Esophagus squamous epithelium (tissue), 4 donors: ENCODE data around the gene PKN1.

Source experiments
- POLR2A ChIP-seq, 4 donors: fragments of 450-650 bp; IDR thresholded peaks; one replicate each; pipeline ENCODE4 v1.6.1; 2017; ENCODE audit warnings: antibody characterized with exemption in 4 of 4, mild to moderate bottlenecking in 4 of 4, moderate library complexity in 3 of 4
- TF ChIP-seq, protein P1 (sequence below), 6 experiments: fragments of 450-650 bp in 4 of 6; fragments of 200-600 bp in 2 of 6; sonication (generic) in 2 of 6; IDR thresholded peaks; one replicate each; pipeline ENCODE4 v1.5.1; 2016 to 2019; ENCODE audit warnings: antibody characterized with exemption in 6 of 6, mild to moderate bottlenecking in 4 of 6, moderate library complexity in 4 of 6

DNA sequence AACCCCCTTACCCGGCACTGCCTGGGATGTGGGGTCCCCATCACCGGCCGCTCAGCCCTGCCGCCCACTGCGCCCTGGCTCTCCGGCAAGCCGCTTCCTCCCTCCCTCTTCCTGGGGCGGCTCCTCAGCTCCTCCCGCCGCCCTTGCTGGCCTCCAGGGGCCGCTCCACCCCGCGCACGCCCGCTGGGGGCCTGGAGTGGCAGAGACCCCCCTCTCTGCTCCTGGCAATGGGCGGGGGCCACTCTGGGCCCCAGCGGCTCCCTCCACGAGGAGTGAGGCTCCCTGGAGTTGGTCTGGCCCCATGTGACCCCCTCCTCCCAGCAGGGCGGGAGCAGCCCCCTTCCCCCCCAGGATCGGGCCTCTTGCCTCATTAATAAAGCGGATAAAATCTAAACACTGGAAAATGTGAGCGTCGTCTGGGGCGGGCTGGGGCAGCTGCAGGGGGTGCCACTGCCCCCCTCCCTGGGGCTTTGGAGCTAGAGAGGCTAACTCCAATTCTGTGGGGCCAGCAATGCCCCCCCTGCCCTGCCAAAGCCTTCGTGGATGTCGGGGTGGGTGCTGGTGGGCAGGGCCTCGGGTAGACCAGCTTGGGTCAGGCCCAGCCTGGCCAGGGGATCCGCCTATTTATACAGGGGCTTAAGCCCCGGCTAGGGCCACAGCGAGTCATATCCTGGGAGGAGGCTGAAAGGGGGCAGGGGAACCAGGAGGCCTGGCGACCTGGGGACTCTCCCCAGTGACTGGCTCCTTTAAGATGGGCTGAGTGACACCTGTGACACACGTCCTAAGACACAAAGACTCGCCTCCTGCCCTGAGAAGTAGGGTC, 42.4 kb downstream of the PKN1 start, which contains the start of gene PTGER1:
- TF ChIP-seq, protein P1, sequence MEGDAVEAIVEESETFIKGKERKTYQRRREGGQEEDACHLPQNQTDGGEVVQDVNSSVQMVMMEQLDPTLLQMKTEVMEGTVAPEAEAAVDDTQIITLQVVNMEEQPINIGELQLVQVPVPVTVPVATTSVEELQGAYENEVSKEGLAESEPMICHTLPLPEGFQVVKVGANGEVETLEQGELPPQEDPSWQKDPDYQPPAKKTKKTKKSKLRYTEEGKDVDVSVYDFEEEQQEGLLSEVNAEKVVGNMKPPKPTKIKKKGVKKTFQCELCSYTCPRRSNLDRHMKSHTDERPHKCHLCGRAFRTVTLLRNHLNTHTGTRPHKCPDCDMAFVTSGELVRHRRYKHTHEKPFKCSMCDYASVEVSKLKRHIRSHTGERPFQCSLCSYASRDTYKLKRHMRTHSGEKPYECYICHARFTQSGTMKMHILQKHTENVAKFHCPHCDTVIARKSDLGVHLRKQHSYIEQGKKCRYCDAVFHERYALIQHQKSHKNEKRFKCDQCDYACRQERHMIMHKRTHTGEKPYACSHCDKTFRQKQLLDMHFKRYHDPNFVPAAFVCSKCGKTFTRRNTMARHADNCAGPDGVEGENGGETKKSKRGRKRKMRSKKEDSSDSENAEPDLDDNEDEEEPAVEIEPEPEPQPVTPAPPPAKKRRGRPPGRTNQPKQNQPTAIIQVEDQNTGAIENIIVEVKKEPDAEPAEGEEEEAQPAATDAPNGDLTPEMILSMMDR (IDR thresholded peaks at IDR 0.05), result peak in 4 of 6 experiments; percentile 34 to 56 (median 40)
- TF ChIP-seq POLR2A (IDR thresholded peaks at IDR 0.05), result no peak
